Sigmoid colon (tissue), 7 donors: Measurements from ENCODE around the gene CCT3. TPM values are rescaled to one million over a fixed set of nuclear protein-coding genes. Genes with fewer than 3 reads are reported as not detected.
A peak's percentile ranks its signal among the peaks of the same experiment; 100 is the strongest.

Experiments used
- DNase-seq: peaks from one replicate; pipeline ENCODE4 v3.0.0-alpha.2; 2019
- H3K27ac ChIP-seq, 4 donors: fragments of 200-600 bp; sonication (generic); one replicate each; pipeline ENCODE4 v1.5.1; 2016 to 2019; ENCODE audit warnings: mild to moderate bottlenecking in 1 of 4
- H3K27me3 ChIP-seq, 3 donors: fragments of 200-600 bp; sonication (generic); one replicate each; pipeline ENCODE4 v1.5.1; 2019; ENCODE audit warnings: mild to moderate bottlenecking in 1 of 3
- H3K36me3 ChIP-seq, 4 donors: fragments of 200-600 bp; sonication (generic); one replicate each; pipeline ENCODE4 v1.5.1; 2016 to 2019
- H3K4me1 ChIP-seq, 4 donors: fragments of 200-600 bp; sonication (generic); one replicate each; pipeline ENCODE4 v1.5.1; 2017 to 2019
- H3K4me3 ChIP-seq, 4 donors: fragments of 200-600 bp; sonication (generic); one replicate each; pipeline ENCODE4 v1.5.1; 2017 to 2019; ENCODE audit warnings: mild to moderate bottlenecking in 2 of 4, moderate library complexity in 1 of 4
- H3K9me3 ChIP-seq, 4 donors: fragments of 200-600 bp in 3 of 4; sonication (generic) in 3 of 4; one replicate each; pipeline versions ENCODE4 v1.5.1 to v1.6.1; 2013 to 2019
- CTCF ChIP-seq, 4 experiments: fragments of 450-650 bp in 3 of 4; fragments of 200-600 bp in 1 of 4; IDR thresholded peaks; one replicate each; pipeline ENCODE4 v1.5.1; 2016 to 2019; ENCODE audit warnings: antibody characterized with exemption in 4 of 4, mild to moderate bottlenecking in 3 of 4, moderate library complexity in 2 of 4
- EP300 ChIP-seq, 4 donors: sonication (generic); formaldehyde crosslinking; IDR thresholded peaks; one replicate each; pipeline ENCODE4 v1.6.1; 2017; ENCODE audit warnings: antibody characterized with exemption in 4 of 4
- POLR2A ChIP-seq, 2 donors: fragments of 450-650 bp; IDR thresholded peaks; one replicate each; pipeline ENCODE4 v1.6.1; 2016; ENCODE audit warnings: antibody characterized with exemption in 2 of 2, mild to moderate bottlenecking in 2 of 2, moderate library complexity in 2 of 2
- POLR2AphosphoS5 ChIP-seq, 4 donors: sonication (generic); formaldehyde crosslinking; IDR thresholded peaks; one replicate each; pipeline ENCODE4 v1.6.1; 2017; ENCODE audit warnings: antibody characterized with exemption in 4 of 4
- WGBS, 2 donors: extraction: QIAGEN DNeasy Blood & Tissue Kit; methylation state at CpG; one replicate each; pipeline ENCODE4 v1.1.7; 2013; 5-methylcytosine and 5-hydroxymethylcytosine counted together
- intact Hi-C: fragments of 100-400 bp; cut with DNase I; formaldehyde crosslinking; loops from one replicate; pipeline ENCODE4 v1.15.1; 2023
- polyA plus RNA-seq, 3 donors: library from polyadenylated mRNA; stranded (reverse); fragments of 200-250 nt; gene quantifications; one replicate each; pipeline ENCODE4 v1.2.3, GENCODE V29; 2013
- total RNA-seq, 4 donors: library from RNA; depleted of rRNA; stranded (reverse); fragments of >200 nt; gene quantifications; one replicate each; pipeline ENCODE4 v1.1.0, GENCODE V29; 2016
- donor health status: healthy with polysubstance abuse.
- donor health status: Bipolar disorder and iron deficiency.
- donor health status: healthy.

The CCT3 gene
- total and polyA plus RNA-seq, 7 donors: 94.3 to 253 (median 155) TPM

- no peaks in the 10 kb centered on the region for H3K27me3 ChIP-seq
- intact Hi-C loops: no loop called here
- no peaks in the 10 kb centered on the region for H3K9me3 ChIP-seq
- WGBS, 2 donors: 52 to 81% methylated on average over 6 of the region's 6 CpGs
- H3K4me3 ChIP-seq: no peak overlapping the region
- H3K4me1 ChIP-seq: no peaks in the 10 kb centered on the region
- H3K36me3 ChIP-seq: peaks cover 42 to 98% (median 73%) of the 10 kb centered on the region in 4 donors
- peak; percentile 48 for DNase-seq
- TF ChIP-seq POLR2A (IDR thresholded peaks at IDR 0.05) (no peak), CTCF (IDR thresholded peaks at IDR 0.05) (no peak), EP300 (IDR thresholded peaks at IDR 0.05) (no peak), POLR2AphosphoS5 (IDR thresholded peaks at IDR 0.05) (no peak)
- no peak overlapping the region for H3K27ac ChIP-seq
These were observed 27.1 kb downstream of the CCT3 start for GRCh38 chr1:156310962-156311361.

GRCh38 chr1:156308078-156308477, 30.0 kb downstream of the CCT3 start:
- TF ChIP-seq POLR2AphosphoS5 (IDR thresholded peaks at IDR 0.05) (no peak), CTCF (IDR thresholded peaks at IDR 0.05) (peak in 1 of 4 experiments; percentile 10)
- H3K4me3 ChIP-seq: no peak overlapping the region
- H3K27me3 ChIP-seq: no peaks in the 10 kb centered on the region
- H3K9me3 ChIP-seq: no peaks in the 10 kb centered on the region
- H3K27ac ChIP-seq: no peak overlapping the region
- DNase-seq: no peak
- intact Hi-C loops: no loop called here
- H3K4me1 ChIP-seq: no peaks in the 10 kb centered on the region
- peaks cover 34 to 92% (median 55%) of the 10 kb centered on the region in 4 donors for H3K36me3 ChIP-seq

- no peaks in the 10 kb centered on the region for H3K9me3 ChIP-seq
These were observed 32.9 kb downstream of the CCT3 start for GRCh38 chr1:156305215-156305614.

GRCh38 chr1:156303241-156303640, 34.9 kb downstream of the CCT3 start:
- no peak overlapping the region for H3K4me3 ChIP-seq
- H3K4me1 ChIP-seq: no peaks in the 10 kb centered on the region
- TF ChIP-seq EP300 (IDR thresholded peaks at IDR 0.05) (no peak), CTCF (IDR thresholded peaks at IDR 0.05) (no peak), POLR2A (IDR thresholded peaks at IDR 0.05) (no peak), POLR2AphosphoS5 (IDR thresholded peaks at IDR 0.05) (no peak)
- intact Hi-C loops: no loop called here
- no peak for DNase-seq
- no peaks in the 10 kb centered on the region for H3K27me3 ChIP-seq
- WGBS, 2 donors: 93 to 95% methylated on average over 3 to 4 of the region's 4 CpGs
- H3K36me3 ChIP-seq: peaks cover 0 to 44% (median 10%) of the 10 kb centered on the region in 4 donors
- H3K9me3 ChIP-seq: no peaks in the 10 kb centered on the region
- no peak overlapping the region for H3K27ac ChIP-seq

More at GRCh38 chr1:156305215-156305614, 32.9 kb downstream of the CCT3 start:
- no peaks in the 10 kb centered on the region for H3K4me1 ChIP-seq
- intact Hi-C loops: no loop called here
- no peak overlapping the region for H3K27ac ChIP-seq
- H3K4me3 ChIP-seq: no peak overlapping the region
- WGBS, 2 donors: 77 to 86% methylated on average over 2 of the region's 2 CpGs
- H3K27me3 ChIP-seq: no peaks in the 10 kb centered on the region
- DNase-seq: no peak
- H3K36me3 ChIP-seq: peaks cover 17 to 64% (median 29%) of the 10 kb centered on the region in 4 donors
- no peak for TF ChIP-seq POLR2A (IDR thresholded peaks at IDR 0.05)
- no peak for TF ChIP-seq CTCF (IDR thresholded peaks at IDR 0.05)
- TF ChIP-seq EP300 (IDR thresholded peaks at IDR 0.05): no peak
- no peak for TF ChIP-seq POLR2AphosphoS5 (IDR thresholded peaks at IDR 0.05)

- 94 to 95% methylated on average over 19 of the region's 19 CpGs for WGBS, 2 donors
- peaks cover 0 to 8% (median 0%) of the 10 kb centered on the region in 4 donors for H3K36me3 ChIP-seq
- intact Hi-C loops: no loop called here
- H3K4me3 ChIP-seq: no peak within 1 kb of the TSS
- H3K27ac ChIP-seq: no peak within 1 kb of the TSS
- no peak for TF ChIP-seq CTCF (IDR thresholded peaks at IDR 0.05)
- no peak for TF ChIP-seq EP300 (IDR thresholded peaks at IDR 0.05)
- no peak for TF ChIP-seq POLR2AphosphoS5 (IDR thresholded peaks at IDR 0.05)
- no peak for TF ChIP-seq POLR2A (IDR thresholded peaks at IDR 0.05)
- no peaks in the 10 kb centered on the region for H3K9me3 ChIP-seq
- no peaks in the 10 kb centered on the region for H3K27me3 ChIP-seq
- H3K4me1 ChIP-seq: peaks cover 0 to 20% (median 18%) of the 10 kb centered on the region in 4 donors
- DNase-seq: no peak
These were observed 39.2 kb downstream of the CCT3 start, which contains the start of gene VHLL for GRCh38 chr1:156298852-156299357. VHLL (minus strand) TSS chr1:156299307; CDS start chr1:156299189, 118 bp downstream.
